GM18508 (cell line): ENCODE data around the gene PLA2G3.
"Not testable (repeated sequence)": the region's sequence is repeated elsewhere in the genome, so short reads cannot be mapped to it uniquely, and the experiment has no call there.

Experiments used
- ATAC-seq: cut with Tn5 transposase; IDR thresholded peaks from one replicate; pipeline ENCODE4 v1.9.1; 2021; ENCODE audit warnings: moderate number of reproducible peaks; ENCODE audit not compliant: insufficient read depth, unreplicated experiment

The PLA2G3 gene

GRCh38 chr22:31139866-31140716 lies at the start of gene PLA2G3:
Gene PLA2G3 (minus strand): TSS chr22:31140508. CDS start chr22:31140354, 154 bp downstream.
- ATAC-seq = no peak

- no peak for ATAC-seq
Observed at GRCh38 chr22:31187627-31188026, 47.3 kb upstream of the PLA2G3 start.

- no peak for ATAC-seq
Observed at GRCh38 chr22:31185056-31185455, 44.7 kb upstream of the PLA2G3 start.

- ATAC-seq = no peak
Observed at GRCh38 chr22:31184015-31184414, 43.7 kb upstream of the PLA2G3 start.

GRCh38 chr22:31179345-31179744 lies 39.0 kb upstream of the PLA2G3 start:
- no peak for ATAC-seq

DNA sequence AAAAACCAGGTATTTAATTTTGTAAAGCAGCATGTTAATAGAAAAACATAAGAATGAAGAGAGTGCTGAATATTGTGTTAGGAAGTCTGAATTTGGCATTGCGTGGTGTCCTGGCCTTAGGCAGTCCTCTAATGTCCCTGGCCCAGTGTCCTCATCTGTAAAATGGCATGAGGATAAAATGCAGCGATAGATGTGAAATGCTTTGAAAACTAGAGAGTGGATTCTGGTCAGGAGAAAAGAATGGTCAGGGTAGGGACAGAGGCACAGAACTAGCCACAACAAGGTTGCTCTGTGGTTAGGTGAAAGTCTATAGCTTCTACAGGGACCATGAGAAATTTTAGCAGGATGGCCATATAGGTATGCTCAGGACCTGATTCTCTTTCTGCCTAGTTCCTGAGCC lies 38.6 kb upstream of the PLA2G3 start:
- ATAC-seq = no peak

DNA sequence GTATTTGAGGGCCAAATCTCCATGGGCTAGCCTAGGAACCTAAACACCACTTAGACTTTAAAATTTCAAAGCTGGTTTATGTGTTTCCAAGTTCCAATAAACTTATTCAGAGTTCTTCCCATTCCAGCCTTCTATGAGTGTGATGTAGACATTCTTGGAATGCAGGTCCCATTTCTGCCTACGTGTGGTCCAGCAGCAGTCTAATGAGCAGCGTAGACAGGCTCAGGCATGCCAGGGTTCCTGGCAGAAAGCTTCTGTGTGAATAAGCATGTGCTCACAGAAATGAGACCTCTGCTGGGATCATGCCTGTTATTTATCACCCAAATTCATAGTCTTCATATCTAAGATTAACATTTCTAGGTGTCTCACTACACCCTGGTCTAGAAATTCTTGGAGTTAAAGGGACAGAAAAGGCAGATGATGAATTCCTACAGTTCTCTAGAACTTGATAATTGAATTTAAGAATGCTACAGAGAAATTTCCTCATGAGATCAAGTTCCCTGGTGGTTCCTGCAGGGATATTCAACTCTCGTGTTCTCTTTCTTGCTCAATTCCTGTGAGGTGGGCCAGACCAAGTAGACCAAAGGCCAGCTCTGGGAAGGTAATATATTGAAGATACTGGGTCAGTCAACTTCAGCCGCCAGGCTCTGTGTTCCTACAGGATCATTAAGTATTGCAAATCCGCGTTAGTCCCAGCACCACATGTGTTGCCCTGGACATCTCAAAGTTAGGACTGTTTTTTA lies 37.3 kb upstream of the PLA2G3 start:
- ATAC-seq = no peak

GRCh38 chr22:31176923-31177322 lies 36.6 kb upstream of the PLA2G3 start:
- ATAC-seq = no peak

- ATAC-seq = no peak
Observed at GRCh38 chr22:31173386-31174145, 33.3 kb upstream of the PLA2G3 start.

GRCh38 chr22:31171734-31172133 lies 31.4 kb upstream of the PLA2G3 start:
- ATAC-seq = not testable (repeated sequence)

DNA sequence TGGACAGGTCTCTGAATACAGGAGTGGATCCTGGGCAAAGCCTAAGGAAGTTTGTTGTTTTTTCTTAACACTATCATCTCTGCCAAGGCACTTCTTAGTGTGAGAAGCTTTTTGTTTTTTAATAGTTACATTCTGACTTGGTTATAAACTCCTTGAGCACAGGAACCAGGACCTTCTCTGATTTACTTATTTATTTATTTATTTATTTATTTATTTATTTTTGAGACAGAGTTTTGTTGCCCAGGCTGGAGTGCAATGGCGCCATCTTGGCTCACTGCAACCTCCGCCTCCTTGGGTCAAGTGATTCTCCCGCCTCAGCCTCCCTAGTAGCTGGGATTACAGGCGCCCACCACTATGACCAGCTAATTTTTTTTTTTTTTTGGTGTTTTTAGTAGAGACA lies 30.7 kb upstream of the PLA2G3 start:
- no peak for ATAC-seq

GRCh38 chr22:31162015-31162765 lies 21.9 kb upstream of the PLA2G3 start:
- no peak for ATAC-seq

GRCh38 chr22:31161386-31161785 lies 21.1 kb upstream of the PLA2G3 start:
- no peak for ATAC-seq

DNA sequence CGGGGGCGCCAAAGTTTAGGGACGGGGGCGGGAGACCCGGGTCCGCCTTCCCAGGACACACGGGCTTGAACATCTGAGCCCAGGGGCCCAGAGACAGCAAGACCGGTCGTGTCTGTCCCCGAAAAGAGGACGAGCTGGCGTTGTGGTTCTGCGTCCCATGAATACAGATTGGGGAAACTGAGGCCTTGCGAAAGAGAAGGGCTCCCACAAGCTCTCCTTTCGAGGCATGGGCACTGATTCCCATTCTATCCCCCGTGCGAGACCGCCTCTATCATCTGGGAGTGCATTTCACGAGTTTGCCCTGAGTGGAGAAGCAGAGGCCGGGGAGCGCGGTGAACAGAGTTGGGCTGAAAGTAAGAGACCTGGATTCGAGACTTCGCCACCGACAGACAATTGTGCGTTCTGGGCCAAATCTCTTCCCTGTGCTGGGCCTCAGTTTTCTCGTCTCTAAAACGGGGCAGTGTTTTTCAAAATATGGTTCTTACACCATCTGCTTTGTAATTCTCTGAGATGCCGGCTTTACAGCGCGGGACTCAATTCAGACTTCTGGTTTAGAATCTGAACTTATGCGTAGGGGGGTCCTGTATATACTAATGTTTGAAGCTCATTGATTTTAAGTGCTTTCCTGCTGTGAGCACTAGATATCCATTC lies 20.1 kb upstream of the PLA2G3 start:
- ATAC-seq = no peak

DNA sequence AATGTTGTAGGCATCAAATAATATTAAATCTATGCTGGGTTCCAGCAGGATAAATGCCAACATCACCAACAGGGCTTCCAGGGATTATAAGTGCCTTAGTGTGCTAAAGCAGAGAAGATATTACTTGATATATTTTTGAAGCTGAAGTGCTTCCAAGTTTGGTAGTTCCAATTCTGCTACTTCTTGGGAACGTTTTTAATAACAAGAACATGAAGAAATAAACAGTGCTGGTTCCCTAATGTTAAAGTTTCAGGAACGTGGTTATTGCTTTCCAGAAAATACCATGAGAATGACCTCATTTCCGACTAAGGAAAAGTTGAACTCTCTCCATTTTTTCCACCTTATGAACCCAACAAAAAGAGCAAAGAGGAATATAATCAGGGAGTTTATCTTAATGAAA lies 15.1 kb upstream of the PLA2G3 start:
- no peak for ATAC-seq

- ATAC-seq = no peak
Observed at GRCh38 chr22:31154975-31155374, 14.7 kb upstream of the PLA2G3 start.

DNA sequence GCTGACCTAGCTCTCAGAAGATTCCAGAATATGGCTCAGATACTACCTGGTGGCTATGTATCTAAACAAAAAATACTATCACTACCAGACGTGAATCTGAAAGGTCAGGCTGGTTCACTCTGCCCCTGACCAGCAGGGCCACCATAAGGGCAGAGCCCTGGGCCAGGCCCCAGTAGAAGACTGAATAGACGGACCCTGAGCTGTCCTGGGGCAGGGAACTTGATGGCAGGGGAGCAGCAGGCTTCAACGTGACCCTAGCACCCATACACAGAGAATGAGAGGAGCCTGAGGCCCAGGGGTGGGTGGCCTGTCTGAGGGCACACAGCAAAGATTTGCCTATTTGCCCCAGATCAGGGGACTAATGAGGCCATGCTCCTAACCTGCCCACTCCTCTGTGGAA lies 13.0 kb upstream of the PLA2G3 start:
- ATAC-seq = no peak

DNA sequence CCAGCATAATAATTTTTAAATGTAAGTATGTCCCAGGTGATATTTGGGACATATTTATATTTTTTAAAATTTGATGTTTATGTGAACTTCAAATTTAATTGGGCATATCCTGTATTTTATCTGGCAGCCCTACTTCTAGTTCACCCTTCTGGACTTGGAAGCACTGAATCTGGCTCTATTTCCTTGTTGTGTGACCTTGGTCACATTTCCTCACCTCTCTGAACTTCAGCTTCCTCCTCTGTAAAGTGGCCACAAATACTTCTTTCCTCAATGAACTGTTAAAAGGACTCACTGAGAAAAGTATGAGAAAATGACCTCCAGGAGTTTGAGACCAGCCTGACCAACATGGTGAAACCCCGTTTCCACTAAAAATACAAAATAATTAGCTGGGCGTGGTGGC lies 11.6 kb upstream of the PLA2G3 start:
- ATAC-seq = no peak

- no peak for ATAC-seq
Observed at GRCh38 chr22:31150615-31151014, 10.3 kb upstream of the PLA2G3 start.
